GM13977 (cell line): ENCODE data around the gene GIMAP2.
"Not testable (repeated sequence)": the region's sequence is repeated elsewhere in the genome, so short reads cannot be mapped to it uniquely, and the experiment has no call there.

ENCODE experiments used
- DNase-seq: peaks from one replicate; pipeline ENCODE4 v3.0.0; 2012; ENCODE audit warnings: low spot score
- in situ Hi-C: fragments of 300-500 bp; cut with MboI; formaldehyde crosslinking; loops from one replicate; pipeline ENCODE4 v1.12.0; 2022; ENCODE audit warnings: low sequenced_read_pairs, low pct_unique_long_range_greater_than_20kb, mixed read lengths, inconsistent platforms; ENCODE audit not compliant: unreplicated experiment
- TF ChIP-seq, protein P1 (sequence below): IDR thresholded peaks from 2 replicates; pipeline ENCODE4 v1.5.1; 2012; ENCODE audit warnings: mild to moderate bottlenecking, control low read depth; ENCODE audit not compliant: insufficient read depth; ENCODE audit errors: extremely low read depth, missing control alignments

The GIMAP2 gene

DNA sequence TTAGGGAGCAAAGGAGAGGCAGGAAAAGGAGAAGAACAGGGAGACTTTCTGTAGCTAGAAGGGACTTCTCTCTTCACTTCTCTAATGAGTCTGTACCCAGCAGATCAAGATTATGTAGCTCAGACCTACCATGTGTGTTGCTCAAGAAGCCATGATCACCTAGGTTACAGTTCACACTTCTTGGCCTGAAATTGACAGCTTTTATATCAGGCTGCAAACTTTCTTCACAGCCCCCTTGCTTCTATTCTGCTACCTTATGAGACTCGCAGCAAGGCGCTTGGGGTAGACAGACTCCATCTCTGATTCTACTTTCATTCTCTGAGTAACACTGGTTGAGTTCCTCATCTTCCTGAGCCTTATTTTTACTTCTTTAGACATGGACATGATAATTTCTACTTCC is 19.6 kb upstream of the GIMAP2 start:
- in situ Hi-C loops, result no loop called here
- no peak for DNase-seq

DNA sequence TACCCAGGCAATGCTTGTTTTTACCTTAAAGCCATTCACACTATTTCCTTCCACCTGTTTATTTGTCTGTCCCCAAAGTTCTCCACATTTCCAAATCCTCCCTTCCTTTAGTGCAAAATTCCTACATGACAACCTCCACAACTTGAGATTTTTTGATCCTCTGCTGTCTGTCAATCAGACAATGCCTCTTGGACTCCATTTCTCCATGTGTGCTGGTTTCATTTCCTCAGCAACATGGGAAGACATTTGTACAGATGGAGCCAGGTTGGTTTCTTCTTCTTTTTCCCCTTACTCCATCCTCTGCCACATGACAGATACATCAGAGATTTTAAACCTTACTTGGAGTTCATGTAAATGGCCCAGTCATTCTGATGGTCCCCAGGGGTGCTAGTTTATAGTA is 19.1 kb upstream of the GIMAP2 start:
- no peak for DNase-seq
- in situ Hi-C loops, result no loop called here
- TF ChIP-seq, protein P1, sequence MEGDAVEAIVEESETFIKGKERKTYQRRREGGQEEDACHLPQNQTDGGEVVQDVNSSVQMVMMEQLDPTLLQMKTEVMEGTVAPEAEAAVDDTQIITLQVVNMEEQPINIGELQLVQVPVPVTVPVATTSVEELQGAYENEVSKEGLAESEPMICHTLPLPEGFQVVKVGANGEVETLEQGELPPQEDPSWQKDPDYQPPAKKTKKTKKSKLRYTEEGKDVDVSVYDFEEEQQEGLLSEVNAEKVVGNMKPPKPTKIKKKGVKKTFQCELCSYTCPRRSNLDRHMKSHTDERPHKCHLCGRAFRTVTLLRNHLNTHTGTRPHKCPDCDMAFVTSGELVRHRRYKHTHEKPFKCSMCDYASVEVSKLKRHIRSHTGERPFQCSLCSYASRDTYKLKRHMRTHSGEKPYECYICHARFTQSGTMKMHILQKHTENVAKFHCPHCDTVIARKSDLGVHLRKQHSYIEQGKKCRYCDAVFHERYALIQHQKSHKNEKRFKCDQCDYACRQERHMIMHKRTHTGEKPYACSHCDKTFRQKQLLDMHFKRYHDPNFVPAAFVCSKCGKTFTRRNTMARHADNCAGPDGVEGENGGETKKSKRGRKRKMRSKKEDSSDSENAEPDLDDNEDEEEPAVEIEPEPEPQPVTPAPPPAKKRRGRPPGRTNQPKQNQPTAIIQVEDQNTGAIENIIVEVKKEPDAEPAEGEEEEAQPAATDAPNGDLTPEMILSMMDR, result no peak

More for the DNA sequence above, 19.6 kb upstream of the GIMAP2 start:
- TF ChIP-seq, protein P1, result no peak

DNA sequence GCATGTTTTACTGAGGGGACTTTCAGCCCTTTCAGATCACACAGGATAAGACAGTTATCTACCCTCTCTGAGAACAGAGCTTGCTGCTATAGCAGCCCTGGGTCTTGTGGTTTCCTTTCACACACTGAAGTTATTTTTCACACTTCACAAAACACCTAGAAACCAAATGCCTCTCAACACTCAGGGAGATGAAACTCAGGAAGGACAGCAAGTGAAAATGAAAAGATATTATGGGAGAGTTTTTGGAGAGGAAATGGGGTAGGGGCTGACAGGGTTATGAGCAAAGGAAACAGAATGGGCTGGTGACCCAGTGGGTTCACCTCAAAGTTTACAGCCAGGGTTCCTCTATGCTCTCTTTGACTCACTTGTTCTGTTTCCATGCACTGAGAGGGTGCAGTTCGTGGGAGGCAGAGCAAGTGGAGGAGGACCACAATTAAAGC is 17.0 kb upstream of the GIMAP2 start:
- DNase-seq, result peak; percentile 64

DNA sequence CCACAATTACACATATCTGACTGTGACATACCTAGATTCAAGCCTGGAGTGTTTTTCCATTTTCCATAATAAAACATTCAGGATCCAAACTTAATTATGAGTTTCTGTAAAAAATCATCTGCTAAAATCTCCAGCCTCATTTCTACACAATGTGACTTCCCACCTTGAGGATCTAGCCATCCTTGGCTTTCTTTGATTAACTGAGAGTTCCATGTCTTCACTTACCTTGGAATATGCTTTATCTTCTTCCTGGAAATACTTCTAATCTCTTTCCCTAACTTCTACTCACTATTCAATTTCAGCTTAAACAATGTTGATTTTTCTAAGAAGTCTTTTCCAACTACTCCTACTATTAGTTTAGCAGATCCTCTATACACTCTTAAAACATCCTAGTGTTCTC is 16.5 kb upstream of the GIMAP2 start:
- in situ Hi-C loops, result no loop called here
- DNase-seq, result no peak
- TF ChIP-seq, protein P1, result no peak

More for the DNA sequence above, 17.0 kb upstream of the GIMAP2 start:
- TF ChIP-seq, protein P1, result no peak
- in situ Hi-C loops, result no loop called here

DNA sequence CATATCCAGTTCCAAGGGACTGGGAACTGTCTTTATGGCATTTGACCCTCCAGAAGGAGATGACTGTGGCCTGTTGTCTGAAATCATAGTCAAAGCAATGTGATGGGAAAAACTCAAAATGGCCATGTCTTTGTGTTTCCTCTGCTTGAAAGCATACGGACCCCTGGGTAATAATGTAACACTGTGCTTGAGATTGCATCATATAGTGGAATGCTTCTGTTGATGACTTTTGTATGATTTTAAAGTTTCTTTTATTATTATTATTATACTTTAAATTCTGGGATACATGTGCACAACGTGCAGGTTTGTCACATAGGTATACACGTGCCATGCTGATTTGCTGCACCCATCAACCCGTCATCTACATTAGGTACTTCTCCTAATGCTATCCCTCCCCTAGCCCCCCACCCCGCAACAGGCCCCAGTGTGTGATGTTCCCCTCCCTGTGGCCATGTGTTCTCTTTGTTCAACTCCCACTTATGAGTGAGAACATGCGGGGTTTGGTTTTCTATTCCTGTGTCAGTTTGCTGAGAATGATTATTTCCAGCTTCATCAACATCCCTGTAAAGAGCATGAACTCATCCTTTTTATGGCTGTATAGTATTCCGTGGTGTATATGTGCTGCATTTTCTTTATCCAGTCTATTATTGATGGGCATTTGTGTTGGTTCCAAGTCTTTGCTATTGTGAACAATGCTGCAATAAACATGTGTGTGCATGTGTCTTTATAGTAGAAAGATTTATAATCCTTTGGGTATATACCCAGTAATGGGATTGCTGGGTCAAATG is 13.5 kb upstream of the GIMAP2 start:
- DNase-seq, in situ Hi-C loops: not testable (repeated sequence)

DNA sequence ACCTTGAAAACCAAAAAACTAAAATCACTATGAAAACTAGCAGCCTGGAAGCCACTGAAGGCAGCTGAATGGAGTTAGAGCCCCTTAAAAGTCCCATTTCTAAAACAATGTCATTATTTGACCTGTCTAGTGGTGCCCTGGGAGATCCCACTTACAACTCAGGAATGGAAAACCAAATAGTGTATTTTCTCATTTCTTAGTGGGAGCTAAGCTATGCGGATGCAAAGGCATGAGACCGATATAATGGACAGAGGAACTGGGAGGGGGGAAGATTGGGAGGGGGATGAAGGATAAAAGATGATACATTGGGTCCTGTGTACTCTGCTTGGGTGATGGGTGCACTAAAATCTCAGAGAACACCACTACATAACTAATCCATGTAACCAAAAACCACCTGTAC is 9.8 kb upstream of the GIMAP2 start:
- no peak for DNase-seq
- in situ Hi-C loops, result no loop called here
- TF ChIP-seq, protein P1, result no peak

DNA sequence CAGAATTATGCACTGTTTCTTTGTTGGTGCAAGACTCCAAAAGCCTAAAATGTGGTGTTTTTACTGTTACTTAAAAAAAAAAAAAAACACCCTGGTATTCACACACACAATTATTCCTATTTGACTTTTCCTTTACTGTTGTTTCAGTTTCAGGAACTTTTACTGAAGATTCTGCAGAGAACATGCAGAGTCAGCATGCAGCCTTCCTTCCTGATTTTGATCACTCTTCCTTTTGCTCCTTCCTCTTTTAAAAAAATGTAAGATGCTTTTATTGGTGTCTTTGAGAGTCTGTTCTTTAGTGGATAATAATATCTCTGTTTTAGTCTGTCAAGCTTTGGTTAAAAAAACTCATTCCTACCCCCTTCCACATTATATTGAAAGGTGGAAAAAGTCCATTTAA is 9.2 kb upstream of the GIMAP2 start:
- in situ Hi-C loops, DNase-seq: not testable (repeated sequence)

DNA sequence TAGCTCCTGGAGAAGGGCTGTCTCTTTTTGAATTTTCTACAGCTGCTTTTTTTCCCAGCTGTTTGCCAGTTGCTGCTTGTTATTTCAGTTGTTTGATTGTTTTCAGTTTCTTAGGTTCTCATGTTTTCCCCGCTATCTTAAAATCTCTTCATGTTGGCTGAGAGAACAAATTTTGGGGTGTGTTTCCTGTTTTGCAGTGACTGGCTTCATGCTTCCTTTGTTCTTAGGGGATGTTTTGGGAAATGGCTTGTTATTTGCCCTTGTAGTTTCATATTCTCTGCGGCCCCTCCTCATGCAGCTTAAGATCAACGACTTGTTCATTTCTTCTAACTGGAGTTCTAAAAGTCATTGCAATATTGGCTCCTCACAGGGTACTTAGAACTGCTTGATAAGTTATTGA is 8.7 kb upstream of the GIMAP2 start:
- in situ Hi-C loops, DNase-seq: not testable (repeated sequence)

DNA sequence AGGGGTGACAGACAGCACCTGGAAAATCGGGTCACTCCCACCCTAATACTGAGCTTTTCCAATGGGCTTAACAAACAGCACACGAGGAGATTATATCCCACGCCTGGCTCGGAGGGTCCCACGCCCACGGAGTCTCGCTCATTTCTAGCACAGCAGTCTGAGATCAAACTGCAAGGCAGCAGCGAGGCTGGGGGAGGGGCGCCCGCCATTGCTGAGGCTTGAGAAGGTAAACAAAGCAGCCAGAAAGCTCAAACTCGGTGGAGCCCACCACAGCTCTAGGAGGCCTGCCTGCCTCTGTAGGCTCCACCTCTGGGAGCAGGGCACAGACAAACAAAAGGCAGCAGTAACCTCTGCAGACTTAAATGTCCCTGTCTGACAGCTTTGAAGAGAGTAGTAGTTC is 6.9 kb upstream of the GIMAP2 start:
- in situ Hi-C loops, DNase-seq: not testable (repeated sequence)

DNA sequence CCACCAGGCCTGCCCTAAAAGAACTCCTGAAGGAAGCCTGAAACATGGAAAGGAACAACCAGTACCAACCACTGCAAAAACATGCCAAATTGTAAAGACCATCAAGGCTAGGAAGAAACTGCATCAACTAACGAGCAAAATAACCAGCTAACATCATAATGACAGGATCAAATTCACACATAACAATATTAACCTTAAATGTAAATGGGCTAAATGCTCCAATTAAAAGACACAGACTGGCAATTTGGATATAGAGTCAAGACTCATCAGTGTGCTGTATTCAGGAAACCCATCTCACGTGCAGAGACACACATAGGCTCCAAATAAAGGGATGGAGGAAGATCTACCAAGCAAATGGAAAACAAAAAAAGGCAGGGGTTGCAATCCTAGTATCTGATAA is 5.1 kb upstream of the GIMAP2 start:
- DNase-seq, in situ Hi-C loops: not testable (repeated sequence)
